Iris pigment epithelial cell (primary cell): ENCODE data around the gene SDK1.

Experiments used
- DNase-seq: peaks from one replicate; pipeline ENCODE4 v3.0.0-alpha.2; 2011; ENCODE audit warnings: low read depth

SDK1 gene

GRCh38 chr7:4017081-4017480, 716.0 kb downstream of the SDK1 start:
- DNase-seq = no peak

- no peak for DNase-seq
These were observed 716.7 kb downstream of the SDK1 start for GRCh38 chr7:4017785-4018184.

- no peak for DNase-seq
These were observed 717.7 kb downstream of the SDK1 start for GRCh38 chr7:4018601-4019316.

- no peak for DNase-seq
These were observed 719.0 kb downstream of the SDK1 start for GRCh38 chr7:4020086-4020485.

GRCh38 chr7:4021413-4021812, 720.4 kb downstream of the SDK1 start:
- DNase-seq = no peak

GRCh38 chr7:4022265-4022664, 721.2 kb downstream of the SDK1 start:
- DNase-seq = no peak

- DNase-seq = no peak
These were observed 722.5 kb downstream of the SDK1 start for GRCh38 chr7:4023502-4023901.

GRCh38 chr7:4024133-4024532, 723.1 kb downstream of the SDK1 start:
- DNase-seq = no peak

- no peak for DNase-seq
These were observed 723.8 kb downstream of the SDK1 start for GRCh38 chr7:4024806-4025205.

- no peak for DNase-seq
These were observed 724.2 kb downstream of the SDK1 start for GRCh38 chr7:4025210-4025609.

- DNase-seq = no peak
These were observed 724.9 kb downstream of the SDK1 start for GRCh38 chr7:4025694-4026615.

GRCh38 chr7:4026941-4027486, 726.0 kb downstream of the SDK1 start:
- DNase-seq = no peak

- DNase-seq = no peak
These were observed 727.2 kb downstream of the SDK1 start for GRCh38 chr7:4028221-4028620.

GRCh38 chr7:4029941-4030340, 728.9 kb downstream of the SDK1 start:
- DNase-seq = no peak

GRCh38 chr7:4030346-4030950, 729.4 kb downstream of the SDK1 start:
- no peak for DNase-seq

- no peak for DNase-seq
These were observed 732.9 kb downstream of the SDK1 start for GRCh38 chr7:4033996-4034395.

- no peak for DNase-seq
These were observed 736.3 kb downstream of the SDK1 start for GRCh38 chr7:4037308-4037707.

GRCh38 chr7:4037877-4038276, 736.8 kb downstream of the SDK1 start:
- DNase-seq = no peak

- DNase-seq = no peak
These were observed 739.3 kb downstream of the SDK1 start for GRCh38 chr7:4040109-4040928.

- DNase-seq = no peak
These were observed 741.5 kb downstream of the SDK1 start for GRCh38 chr7:4042402-4043045.

GRCh38 chr7:4043988-4044387, 742.9 kb downstream of the SDK1 start:
- no peak for DNase-seq
